GM12801 (cell line): Measurements from ENCODE around the gene EML2.

ENCODE experiments used
- TF ChIP-seq, protein P1 (sequence below): IDR thresholded peaks from one replicate; pipeline ENCODE4 v1.5.1; 2011; ENCODE audit warnings: control low read depth; ENCODE audit not compliant: insufficient read length; ENCODE audit errors: extremely low read depth

Gene EML2

DNA sequence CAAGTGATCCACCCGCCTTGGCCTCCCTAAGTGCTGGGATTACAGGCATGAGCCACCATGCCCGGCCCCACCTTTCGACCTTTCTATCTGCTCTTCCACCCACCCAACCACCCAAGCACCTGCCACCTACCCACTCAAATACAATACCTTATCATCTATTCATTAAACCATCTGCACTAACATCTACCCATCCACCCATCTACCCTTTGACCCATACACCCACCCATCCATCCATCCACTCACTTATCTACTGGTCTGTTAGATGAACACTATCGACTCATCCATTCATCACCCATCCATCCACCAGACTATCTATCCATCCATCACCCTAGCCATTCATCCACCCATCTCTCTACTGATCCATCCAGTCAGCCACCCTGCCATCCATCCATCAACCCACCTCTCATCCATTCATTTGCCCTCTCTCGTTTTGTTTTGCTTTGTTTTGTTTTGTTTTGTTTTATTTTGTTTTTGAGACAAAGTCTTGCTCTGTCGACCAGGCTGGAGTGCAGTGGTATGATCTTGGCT is 17.2 kb downstream of the EML2 start:
- TF ChIP-seq, protein P1, sequence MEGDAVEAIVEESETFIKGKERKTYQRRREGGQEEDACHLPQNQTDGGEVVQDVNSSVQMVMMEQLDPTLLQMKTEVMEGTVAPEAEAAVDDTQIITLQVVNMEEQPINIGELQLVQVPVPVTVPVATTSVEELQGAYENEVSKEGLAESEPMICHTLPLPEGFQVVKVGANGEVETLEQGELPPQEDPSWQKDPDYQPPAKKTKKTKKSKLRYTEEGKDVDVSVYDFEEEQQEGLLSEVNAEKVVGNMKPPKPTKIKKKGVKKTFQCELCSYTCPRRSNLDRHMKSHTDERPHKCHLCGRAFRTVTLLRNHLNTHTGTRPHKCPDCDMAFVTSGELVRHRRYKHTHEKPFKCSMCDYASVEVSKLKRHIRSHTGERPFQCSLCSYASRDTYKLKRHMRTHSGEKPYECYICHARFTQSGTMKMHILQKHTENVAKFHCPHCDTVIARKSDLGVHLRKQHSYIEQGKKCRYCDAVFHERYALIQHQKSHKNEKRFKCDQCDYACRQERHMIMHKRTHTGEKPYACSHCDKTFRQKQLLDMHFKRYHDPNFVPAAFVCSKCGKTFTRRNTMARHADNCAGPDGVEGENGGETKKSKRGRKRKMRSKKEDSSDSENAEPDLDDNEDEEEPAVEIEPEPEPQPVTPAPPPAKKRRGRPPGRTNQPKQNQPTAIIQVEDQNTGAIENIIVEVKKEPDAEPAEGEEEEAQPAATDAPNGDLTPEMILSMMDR, result no peak

DNA sequence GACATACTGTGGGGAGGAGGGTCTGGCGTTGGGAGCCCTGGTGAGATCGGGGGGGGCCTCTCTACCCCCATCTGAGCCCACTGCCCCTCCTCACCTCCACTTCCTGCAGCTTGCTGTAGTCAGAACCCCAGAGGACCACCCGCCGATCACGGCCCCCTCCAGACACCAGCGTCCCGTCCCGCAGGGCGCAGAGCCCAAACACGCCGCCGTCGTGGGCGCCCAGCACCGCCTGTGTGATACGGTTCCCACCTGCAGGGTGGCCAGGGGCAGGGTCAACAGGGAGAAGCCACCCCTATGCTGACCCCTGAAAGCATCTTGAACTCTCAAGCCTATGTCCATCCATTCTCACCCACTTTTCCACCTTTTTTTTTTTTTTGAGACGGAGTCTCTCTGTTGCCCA is 17.8 kb downstream of the EML2 start:
- TF ChIP-seq, protein P1, result no peak

DNA sequence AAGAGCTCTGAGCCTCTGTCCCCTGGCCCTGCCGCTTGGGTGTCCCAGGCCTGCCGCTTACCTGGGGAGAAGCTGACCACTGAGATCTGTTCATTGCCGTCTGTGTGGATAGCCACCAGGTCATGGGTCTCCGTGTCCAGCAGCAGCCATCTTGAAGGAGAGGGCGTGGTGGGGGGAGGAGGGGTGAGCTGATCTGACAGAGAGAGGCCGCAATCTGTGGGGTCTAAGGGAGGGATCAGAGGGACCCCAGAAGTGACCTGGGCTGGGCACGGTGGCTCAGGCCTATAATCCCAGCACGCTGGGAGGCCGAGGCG is 22.5 kb downstream of the EML2 start:
- TF ChIP-seq, protein P1, result no peak

DNA sequence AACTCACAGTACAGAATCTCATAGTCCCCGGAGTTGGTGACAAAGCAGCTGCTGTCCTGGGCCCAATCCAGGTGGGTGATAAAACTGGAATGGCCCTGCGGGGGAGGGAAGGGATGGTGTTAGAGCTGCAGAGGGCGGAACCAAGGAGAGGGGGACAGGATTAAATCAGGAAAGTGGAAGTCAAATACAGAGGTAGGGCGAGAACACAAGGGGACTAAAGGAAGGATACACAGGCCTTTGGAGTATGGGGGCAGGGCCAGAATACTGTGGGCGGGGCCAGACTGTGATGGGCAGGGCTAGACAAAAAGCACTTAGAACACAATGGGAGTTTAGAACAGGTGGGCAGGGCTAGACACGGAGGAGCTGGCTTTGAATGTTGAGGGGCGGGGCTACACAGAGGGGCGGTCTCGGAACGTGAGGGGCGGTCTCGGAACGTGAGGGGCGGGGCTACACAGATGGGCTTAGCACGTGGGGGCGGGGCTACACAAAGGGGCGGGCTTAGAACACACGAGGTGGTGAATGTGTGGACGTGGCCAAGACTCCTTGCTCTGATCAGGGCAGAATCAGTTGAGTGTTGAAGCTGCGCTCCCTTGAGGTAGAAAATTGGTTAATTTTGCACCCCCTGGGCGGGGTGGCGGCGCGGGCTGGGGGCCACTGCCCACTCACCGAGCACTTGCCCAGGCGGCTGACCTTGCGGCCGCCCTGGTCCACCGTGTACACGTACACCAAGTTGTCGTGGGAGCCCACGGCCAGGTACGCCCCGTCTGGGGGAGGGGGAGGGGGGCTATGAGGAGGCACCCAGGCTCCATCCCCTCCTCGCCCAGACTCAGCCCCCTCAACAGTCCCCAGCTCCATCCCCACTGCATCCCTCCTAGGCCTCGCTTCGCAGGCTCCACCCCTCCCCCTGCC is 23.1 kb downstream of the EML2 start:
- TF ChIP-seq, protein P1, result no peak

DNA sequence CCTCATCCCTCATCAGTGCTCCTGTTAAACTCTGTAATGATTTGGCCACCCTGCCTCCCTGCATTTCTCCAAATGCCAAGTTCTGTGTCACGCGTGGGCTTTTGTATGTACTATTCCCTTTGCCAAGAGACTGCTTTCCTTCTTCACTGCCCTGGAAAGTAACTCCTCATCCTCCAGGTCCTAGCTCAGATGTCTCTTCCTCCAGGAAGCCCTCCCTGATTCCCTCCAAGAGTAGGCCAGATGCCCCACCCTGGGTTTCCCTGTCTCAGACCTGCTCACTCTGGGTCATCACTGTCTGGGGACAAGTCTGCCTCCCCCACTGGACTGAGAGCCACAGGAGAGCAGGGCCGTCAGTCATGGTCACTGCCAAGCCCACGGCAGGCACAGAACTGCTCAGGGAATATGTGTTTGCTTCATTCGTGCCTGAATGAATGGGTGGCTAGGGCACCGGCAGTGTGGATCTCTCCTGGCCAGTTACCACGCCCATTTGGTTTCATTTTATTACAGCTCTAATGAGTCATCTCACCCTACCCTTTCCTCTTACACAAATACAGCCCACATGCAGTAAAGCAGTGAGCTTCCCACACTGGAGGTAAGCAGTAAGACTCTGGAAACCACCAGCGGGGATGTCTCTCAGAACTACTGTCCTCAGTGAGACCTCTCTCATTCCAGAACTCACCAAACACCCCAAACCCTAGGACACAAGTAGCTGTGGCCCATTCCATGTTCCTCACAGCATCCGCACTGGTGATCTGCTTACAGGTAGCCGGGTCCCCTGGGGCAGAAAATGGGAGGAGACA is 25.1 kb downstream of the EML2 start:
- TF ChIP-seq, protein P1, result no peak

DNA sequence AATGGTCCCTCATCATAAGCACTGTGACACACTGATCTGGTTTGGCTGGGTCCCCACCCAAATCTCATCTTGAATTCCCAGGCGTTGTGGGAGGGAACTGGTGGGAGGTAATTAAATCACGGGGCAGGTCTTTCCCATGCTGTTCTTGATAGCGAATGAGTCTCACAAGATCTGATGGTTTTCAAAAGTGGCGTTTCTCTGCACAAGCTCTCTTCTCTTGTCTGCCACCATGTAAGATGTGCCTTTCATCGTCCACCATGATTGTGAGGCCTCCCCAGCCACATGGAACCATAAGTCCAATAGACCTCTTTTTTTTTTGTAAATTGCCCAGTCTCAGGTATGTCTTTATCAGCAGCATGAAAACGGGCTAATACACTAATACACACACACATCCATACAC is 30.2 kb downstream of the EML2 start:
- TF ChIP-seq, protein P1, result no peak
